GM12878 (cell line): ENCODE measurements around the gene VRK3. TPM values are rescaled to one million over a fixed set of nuclear protein-coding genes. Genes with fewer than 3 reads are reported as not detected.
"Not testable (repeated sequence)": the region's sequence is repeated elsewhere in the genome, so short reads cannot be mapped to it uniquely, and the experiment has no call there.

Source experiments
- ATAC-seq: fragments of 200-7000 bp; cut with Tn5 transposase; 3 replicates; pipeline ENCODE4 v1.9.1; 2020; ENCODE audit warnings: mild to moderate bottlenecking, moderate library complexity
- BruUV-seq: library from RNA; stranded (reverse); fragments of 400-500 nt; replicated peaks from 2 replicates; lab custom pipeline; 2021; lab: Mats Ljungman, UMichigan
- CTCF ChIA-PET: fragments of 300-600 bp; sonication (Branson Sonifier 250); formaldehyde crosslinking; extraction: SDS; loops from one replicate; lab custom pipeline; 2021; ENCODE audit warnings: inconsistent platforms; lab: Yijun Ruan, JAX
- POLR2A ChIA-PET: fragments of 350-600 bp; formaldehyde crosslinking; extraction: SDS; loops from one replicate; lab custom pipeline; 2021; ENCODE audit warnings: inconsistent platforms; lab: Charles Lee
- RAD21 ChIA-PET: fragments of 300-600 bp; sonication (Branson Sonifier 250); formaldehyde crosslinking; loops from one replicate; lab custom pipeline; 2023; ENCODE audit warnings: antibody characterized with exemption; ENCODE audit not compliant: unreplicated experiment; lab: Charles Lee
- SMC1A ChIA-PET: fragments of 300-600 bp; sonication (Branson Sonifier 250); formaldehyde crosslinking; loops from one replicate; lab custom pipeline; 2023; ENCODE audit not compliant: unreplicated experiment, uncharacterized antibody; lab: Charles Lee
- DNase-seq: peaks from one replicate; pipeline ENCODE4 v3.0.0-alpha.2; 2011; ENCODE audit warnings: low read depth, low spot score
- FAIRE-seq: peaks from 3 replicates; lab custom pipeline; 2011; peaks lifted over from hg19 to GRCh38; lab: Jason Lieb, UNC
- H2AFZ ChIP-seq: 2 replicates; pipeline ENCODE4 v1.6.0; 2011; ENCODE audit warnings: low read depth, low read length, control low read depth; ENCODE audit not compliant: control insufficient read depth
- H3K27ac ChIP-seq: 2 replicates; pipeline ENCODE4 v1.5.1; 2011; ENCODE audit warnings: control low read depth; ENCODE audit not compliant: control insufficient read depth, insufficient read depth
- H3K27me3 ChIP-seq, 2 experiments: replicated peaks in 1 of 2; 2 replicates each; pipeline versions ENCODE4 v1.6.0 to v1.6.1; 2011; ENCODE audit warnings: low read length in 1 of 2; ENCODE audit not compliant: control insufficient read depth in 2 of 2, insufficient read depth in 2 of 2
- H3K36me3 ChIP-seq, 2 experiments: 2 replicates each; pipeline ENCODE4 v1.5.1; 2011; ENCODE audit warnings: low read length in 1 of 2; ENCODE audit not compliant: control insufficient read depth in 2 of 2, insufficient read depth in 2 of 2
- H3K4me1 ChIP-seq: 2 replicates; pipeline ENCODE4 v1.6.1; 2011; ENCODE audit warnings: mild to moderate bottlenecking, low read length, moderate library complexity, mixed read lengths; ENCODE audit not compliant: control insufficient read depth, insufficient read depth
- H3K4me2 ChIP-seq: 2 replicates; pipeline ENCODE4 v1.6.0; 2011; ENCODE audit warnings: control low read depth; ENCODE audit not compliant: control insufficient read depth, insufficient read depth
- H3K4me3 ChIP-seq: fragments of 200-600 bp; sonication (generic); 2 replicates; pipeline ENCODE4 v1.5.1; 2016
- H3K79me2 ChIP-seq: 2 replicates; pipeline ENCODE4 v1.6.0; 2011; ENCODE audit warnings: low read length; ENCODE audit not compliant: control insufficient read depth, insufficient read depth
- H3K9ac ChIP-seq: 2 replicates; pipeline ENCODE4 v1.8.0; 2011; ENCODE audit warnings: low read length, control low read depth, mixed read lengths; ENCODE audit not compliant: control insufficient read depth, insufficient read depth
- H3K9me3 ChIP-seq: replicated peaks from 3 replicates; pipeline ENCODE4 v1.5.1; 2011; ENCODE audit warnings: mild to moderate bottlenecking, low read length; ENCODE audit not compliant: control insufficient read depth, insufficient read depth
- H4K20me1 ChIP-seq: 2 replicates; pipeline ENCODE4 v1.6.0; 2011; ENCODE audit not compliant: control insufficient read depth, insufficient read depth
- CBFB ChIP-seq: IDR thresholded peaks from 2 replicates; pipeline ENCODE4 v1.6.1; 2016; ENCODE audit warnings: antibody characterized with exemption, low read depth
- CEBPZ ChIP-seq: fragments of 150-350 bp; IDR thresholded peaks from 2 replicates; pipeline ENCODE4 v1.6.1; 2016; ENCODE audit warnings: low read depth, low read length
- ETV6 ChIP-seq, 2 experiments: fragments of 450-650 bp in 1 of 2; IDR thresholded peaks in 1 of 2; conservative IDR thresholded peaks in 1 of 2; 2 replicates each; pipeline ENCODE4 v1.6.1; 2014; ENCODE audit warnings: antibody characterized with exemption in 1 of 2, borderline replicate concordance in 1 of 2, low read depth in 1 of 2, mild to moderate bottlenecking in 1 of 2, moderate library complexity in 1 of 2
- IKZF1 ChIP-seq: fragments of 450-650 bp; conservative IDR thresholded peaks from 2 replicates; pipeline ENCODE4 v1.6.1; 2017; ENCODE audit warnings: antibody characterized with exemption, mild to moderate bottlenecking
- STAT3 ChIP-seq: IDR thresholded peaks from 2 replicates; pipeline ENCODE4 v1.6.1; 2011; ENCODE audit warnings: low read depth, low read length, improper control_type of control experiment
- WGBS: methylation state at CpG from one replicate; pipeline ENCODE4 v1.1.6; 2016; ENCODE audit warnings: low lambda C conversion rate; ENCODE audit not compliant: insufficient replicate concordance, insufficient coverage; ENCODE audit errors: missing lambda C conversion rate; 5-methylcytosine and 5-hydroxymethylcytosine counted together
- in situ Hi-C: fragments of 300-500 bp; cut with MboI; formaldehyde crosslinking; loops from 9 replicates; pipeline ENCODE4 v1.14.3; 2018; ENCODE audit warnings: mixed read lengths
- intact Hi-C: fragments of 100-400 bp; cut with micrococcal nuclease; formaldehyde crosslinking; loops from one replicate; pipeline ENCODE4 v1.14.2; 2022; ENCODE audit not compliant: unreplicated experiment
- polyA plus RNA-seq, 11 experiments: library from polyadenylated mRNA; depleted of rRNA in 4 of 11; unstranded in 6 of 11; stranded (reverse) in 5 of 11; fragments of >200 nt; fragmentation: Nextera tagmentation in 4 of 11; fragmentation: Illumina TruSeq in 1 of 11; extraction: Ambion mirVana in 4 of 11; extraction: Trizol in 1 of 11; gene quantifications; 1 replicate in 1 of 11; 2 replicates in 10 of 11; pipeline versions ENCODE4 v1.2.1 to v1.2.3, GENCODE V29; 2011 to 2016; ENCODE audit warnings: inconsistent platforms in 2 of 11, missing spikeins in 2 of 11, low read depth in 1 of 11
- total RNA-seq, 4 experiments: library from RNA; depleted of rRNA in 3 of 4; stranded (reverse); fragments of >200 nt in 3 of 4; fragmentation: Illumina TruSeq in 1 of 4; extraction: Trizol in 1 of 4; gene quantifications; 2 replicates each; pipeline versions ENCODE4 v1.2.1 to v1.2.3, GENCODE V29; 2013 to 2021

Gene VRK3
- total and polyA plus RNA-seq, 10 of the 15 experiments (the other 5 are each of a cell fraction or from before 2014, with no cell fraction given): 17.3 to 61.9 (median 35.5) TPM

GRCh38 chr19:50025022-50025793 is at the start of gene VRK3 (continued):
- TF ChIP-seq CBFB: no peak; the same call in 1 of the 2 replicates

- in situ Hi-C loops, H3K4me3 ChIP-seq, DNase-seq, CTCF ChIA-PET, H3K27me3 ChIP-seq, FAIRE-seq, intact Hi-C loops, ATAC-seq, H3K4me1 ChIP-seq, H4K20me1 ChIP-seq, H3K4me2 ChIP-seq, SMC1A ChIA-PET, H3K9me3 ChIP-seq, H3K9ac ChIP-seq, H3K27ac ChIP-seq, H3K36me3 ChIP-seq, H3K79me2 ChIP-seq, POLR2A ChIA-PET, BruUV-seq, RAD21 ChIA-PET, H2AFZ ChIP-seq: not testable (repeated sequence)
- 32% methylated on average over 5 of the region's 5 CpGs for WGBS
Measured at GRCh38 chr19:50068382-50068781, 43.2 kb upstream of the VRK3 start.

- 54% methylated on average over 6 of the region's 6 CpGs for WGBS
- no peak overlapping the region for H3K4me3 ChIP-seq
- no peak overlapping the region for H3K9ac ChIP-seq
- H2AFZ ChIP-seq: no peak overlapping the region
- CTCF ChIA-PET: no interaction called here
- no peak overlapping the region for H3K4me2 ChIP-seq
- no peak overlapping the region for H3K27ac ChIP-seq
- BruUV-seq: no TSS peak
- H3K9me3 ChIP-seq: no peaks in the 10 kb centered on the region
- intact Hi-C loops (no loop called here), in situ Hi-C loops (no loop called here)
- FAIRE-seq (no peak), DNase-seq (no peak), ATAC-seq (no peak)
- RAD21 ChIA-PET: no interaction called here
- TF ChIP-seq IKZF1: no peak
- no peak for TF ChIP-seq STAT3
- no peak for TF ChIP-seq CEBPZ
- TF ChIP-seq ETV6 (conservative IDR thresholded peaks at IDR 0.05 in 1 of 2, IDR thresholded peaks at IDR 0.05 in 1 of 2; ENCODE audit: borderline replicate concordance in 1 of 2, low read depth in 1 of 2): no peak
- no peaks in the 10 kb centered on the region for H4K20me1 ChIP-seq
- H3K79me2 ChIP-seq: no peaks in the 10 kb centered on the region
- POLR2A ChIA-PET: no interaction called here
- no peaks in the 10 kb centered on the region for H3K36me3 ChIP-seq
- H3K4me1 ChIP-seq: no peaks in the 10 kb centered on the region
- H3K27me3 ChIP-seq: no peaks in the 10 kb centered on the region
- SMC1A ChIA-PET: no interaction called here
Measured at GRCh38 chr19:50067575-50067974, 42.4 kb upstream of the VRK3 start.
